DMS114 treated with DMSO at 0.1 percent for 48 hours (cell line): Measurements from ENCODE around the gene RNF5.
"Not testable (repeated sequence)": the region's sequence is repeated elsewhere in the genome, so short reads cannot be mapped to it uniquely, and the experiment has no call there.

Experiments used
- DNase-seq: peaks from one replicate; lab custom pipeline; 2025; ENCODE audit not compliant: unreplicated experiment; lab: John Stamatoyannopoulos, UW

Gene RNF5

DNA sequence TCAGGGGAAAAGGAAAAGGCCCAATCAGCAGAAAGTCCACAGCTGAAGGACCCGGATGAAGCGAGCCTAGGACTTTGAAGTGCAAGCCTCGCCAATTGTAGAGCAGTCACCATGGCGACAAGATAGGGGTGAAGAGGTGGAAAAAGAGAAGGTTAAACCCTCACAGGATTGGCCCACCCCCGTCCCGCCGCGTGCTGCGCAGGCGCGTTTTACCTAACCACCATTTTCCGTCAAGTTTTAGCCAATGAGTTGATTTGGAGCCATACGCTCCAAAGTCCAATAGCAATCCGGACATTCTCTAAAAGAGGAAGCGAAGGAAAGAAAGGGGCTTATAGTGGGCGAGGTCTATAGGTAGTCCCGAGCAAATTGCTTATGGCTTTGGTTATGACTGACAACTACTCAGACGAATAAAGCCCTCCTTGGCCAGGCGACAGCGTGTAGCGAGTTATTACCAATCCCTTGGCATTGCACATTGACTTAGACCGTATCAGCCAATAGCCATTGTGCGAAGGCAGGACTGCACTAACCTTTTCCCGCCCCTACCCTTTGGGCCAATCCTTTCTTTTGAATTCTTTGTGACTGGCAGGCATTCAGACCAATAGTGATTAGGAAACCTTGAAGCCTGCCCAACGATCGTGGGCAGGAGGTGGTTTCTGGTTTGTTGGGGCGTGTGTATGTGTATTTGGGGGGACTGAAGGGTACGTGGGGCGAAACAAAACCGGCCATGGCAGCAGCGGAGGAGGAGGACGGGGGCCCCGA, at the start of gene RNF5:
Gene RNF5, plus strand, starts transcription at position 618 of the 759 bp plus-strand sequence. Its CDS starts 107 bp downstream, at position 725.
- DNase-seq: peak; percentile 100

DNA sequence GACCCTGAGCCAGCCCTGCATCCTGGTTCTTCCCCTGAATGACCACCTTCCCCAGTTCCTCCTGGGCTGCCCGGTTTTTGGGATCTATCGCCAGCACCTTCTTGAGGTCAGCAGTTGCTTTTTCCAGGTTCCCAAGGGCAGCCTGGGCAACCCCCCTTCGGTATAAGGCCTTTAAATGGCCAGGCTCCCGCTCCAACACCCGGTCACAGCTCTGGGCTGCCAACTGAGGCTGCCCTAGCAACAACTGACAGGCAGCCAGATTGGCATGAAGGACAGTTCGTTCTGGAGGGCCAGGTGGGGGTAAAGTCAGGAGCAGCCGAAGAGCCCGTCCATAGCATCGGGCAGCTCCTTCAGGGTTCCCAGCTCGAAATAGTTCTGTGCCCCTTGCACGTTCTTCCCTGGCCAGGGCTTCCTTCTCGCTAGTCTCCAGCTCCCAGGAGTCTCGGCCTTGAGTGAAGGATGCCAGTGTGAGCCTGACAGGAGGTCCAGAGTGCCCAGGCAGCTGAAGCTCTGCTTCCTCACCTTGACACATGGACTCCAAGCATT, 49.4 kb upstream of the RNF5 start:
- DNase-seq: no peak

GRCh38 chr6:32129297-32130088, 48.7 kb upstream of the RNF5 start:
- DNase-seq: no peak

- DNase-seq: no peak
These were observed 46.7 kb upstream of the RNF5 start for GRCh38 chr6:32131439-32131948.

GRCh38 chr6:32132110-32132509, 46.1 kb upstream of the RNF5 start:
- no peak for DNase-seq

GRCh38 chr6:32133786-32134185, 44.4 kb upstream of the RNF5 start:
- no peak for DNase-seq

GRCh38 chr6:32137454-32137853, 40.8 kb upstream of the RNF5 start:
- no peak for DNase-seq

GRCh38 chr6:32139590-32139989, 38.6 kb upstream of the RNF5 start:
- DNase-seq: no peak

GRCh38 chr6:32140420-32141046, 37.7 kb upstream of the RNF5 start:
- no peak for DNase-seq

DNA sequence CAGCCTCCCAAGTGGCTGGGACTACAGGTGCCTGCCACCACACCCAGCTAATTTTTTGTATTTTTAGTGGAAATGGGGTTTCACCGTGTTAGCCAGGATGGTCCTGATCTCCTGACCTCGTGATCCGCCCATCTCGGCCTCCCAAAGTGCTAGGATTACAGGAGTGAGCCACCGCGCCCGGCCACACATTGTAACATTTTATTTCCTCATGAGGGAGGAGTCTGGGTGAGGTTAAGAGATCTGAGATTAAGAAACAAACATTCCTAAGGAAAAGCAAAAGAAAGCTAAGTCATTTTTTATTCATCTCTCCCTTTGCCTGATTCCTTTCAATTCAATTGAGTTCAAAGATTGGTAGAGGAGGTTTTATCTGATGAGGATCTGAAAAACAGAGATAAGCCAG, 34.0 kb upstream of the RNF5 start:
- not testable (repeated sequence) for DNase-seq

- no peak for DNase-seq
These were observed 31.9 kb upstream of the RNF5 start for GRCh38 chr6:32146287-32146686.

DNA sequence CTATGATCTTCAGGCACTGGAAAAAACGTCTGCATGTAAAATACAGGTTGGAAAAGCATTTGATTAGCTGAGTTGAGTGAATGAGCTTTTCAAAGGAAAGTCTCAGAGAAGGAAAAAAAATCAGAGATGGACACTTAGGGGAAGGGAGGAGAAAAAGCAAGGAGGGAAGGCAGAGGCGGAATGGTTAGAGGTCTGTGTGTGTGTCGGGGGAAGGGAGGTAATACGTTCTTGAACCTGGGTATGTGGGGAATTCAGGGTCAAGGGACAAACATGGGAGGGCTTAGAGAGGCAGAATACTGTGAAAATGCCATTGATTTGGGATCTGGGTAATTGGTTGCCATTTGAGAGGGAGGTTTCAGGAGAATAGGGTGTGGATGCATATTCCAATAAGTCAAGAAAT, 31.5 kb upstream of the RNF5 start:
- DNase-seq: no peak

- DNase-seq: no peak
These were observed 30.6 kb upstream of the RNF5 start for GRCh38 chr6:32147401-32148132.

GRCh38 chr6:32148289-32149091, 29.7 kb upstream of the RNF5 start:
- no peak for DNase-seq

DNA sequence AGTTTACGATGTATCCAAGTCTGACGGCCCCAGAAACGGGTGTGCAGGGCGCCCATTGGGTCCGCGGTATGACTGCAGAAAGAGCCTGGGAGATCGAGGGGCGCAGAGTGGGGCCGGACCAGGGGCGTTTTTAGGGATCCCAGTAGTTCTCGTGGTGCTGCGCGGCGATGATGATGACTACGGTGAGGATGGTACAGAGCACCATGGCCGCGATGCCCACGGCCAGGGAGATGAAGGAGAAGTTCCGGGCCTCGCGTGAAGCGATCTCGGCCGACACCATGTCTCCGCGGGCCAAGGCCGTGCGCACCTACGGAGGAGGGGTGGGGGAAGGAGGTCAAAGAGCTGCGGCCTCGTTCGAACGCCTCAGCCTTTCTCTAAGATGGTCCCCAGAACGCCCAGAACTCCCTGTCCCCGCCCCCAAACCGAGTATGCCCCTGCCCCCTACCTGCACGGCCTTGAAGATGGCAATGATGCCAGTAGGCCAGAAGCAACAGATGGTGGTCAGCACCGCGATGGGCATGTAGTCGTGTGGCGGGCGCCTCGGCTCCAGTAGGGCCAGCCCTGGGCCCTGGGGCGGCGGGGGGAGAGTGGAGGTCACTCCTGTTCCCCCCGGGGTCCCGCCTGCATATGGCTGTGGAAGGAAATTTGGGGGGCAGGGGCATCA, 29.0 kb upstream of the RNF5 start:
- DNase-seq: no peak

- DNase-seq: no peak
These were observed 28.0 kb upstream of the RNF5 start for GRCh38 chr6:32149932-32150870.

DNA sequence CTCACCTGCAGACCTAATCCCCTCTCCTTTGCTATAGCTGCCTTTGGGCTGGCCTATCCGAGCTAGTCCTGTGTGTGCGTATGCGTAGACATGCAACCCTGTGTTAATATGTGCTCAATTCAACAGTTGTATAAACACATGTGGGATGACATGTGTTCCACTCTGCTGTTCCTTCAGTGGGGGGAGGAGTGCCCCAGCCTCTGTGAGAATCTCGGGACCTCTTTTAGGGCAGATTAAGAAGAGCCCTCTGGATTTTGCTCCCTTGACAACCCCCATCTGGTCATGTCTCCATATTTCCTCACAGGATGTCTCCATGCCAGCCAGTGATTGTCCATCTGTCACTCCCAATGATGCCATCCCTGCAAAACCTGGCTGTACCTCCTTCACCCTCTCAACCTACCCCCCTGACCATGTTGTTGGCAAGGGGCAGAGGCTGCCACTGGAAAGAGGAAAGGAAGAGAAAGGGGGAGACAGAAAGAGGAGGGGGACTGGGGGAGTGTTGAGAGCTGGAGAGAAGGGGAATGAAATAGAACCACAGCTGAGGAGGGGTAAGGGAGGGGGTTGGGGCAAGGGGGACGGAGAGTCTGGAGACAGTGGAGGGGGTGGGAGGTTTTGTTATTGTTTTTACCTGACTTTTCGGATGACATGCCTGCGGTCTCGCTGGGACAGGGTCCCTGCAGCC, 26.9 kb upstream of the RNF5 start:
- DNase-seq: no peak
